ENCODE data around the gene LRP3. TPM values are rescaled to one million over a fixed set of nuclear protein-coding genes. Genes with fewer than 3 reads are reported as not detected.

The LRP3 gene
- total and polyA plus RNA-seq, 2 donors (not counting 1 experiment from before 2014, with no cell fraction given): 4.0 to 24.4 TPM

DNA sequence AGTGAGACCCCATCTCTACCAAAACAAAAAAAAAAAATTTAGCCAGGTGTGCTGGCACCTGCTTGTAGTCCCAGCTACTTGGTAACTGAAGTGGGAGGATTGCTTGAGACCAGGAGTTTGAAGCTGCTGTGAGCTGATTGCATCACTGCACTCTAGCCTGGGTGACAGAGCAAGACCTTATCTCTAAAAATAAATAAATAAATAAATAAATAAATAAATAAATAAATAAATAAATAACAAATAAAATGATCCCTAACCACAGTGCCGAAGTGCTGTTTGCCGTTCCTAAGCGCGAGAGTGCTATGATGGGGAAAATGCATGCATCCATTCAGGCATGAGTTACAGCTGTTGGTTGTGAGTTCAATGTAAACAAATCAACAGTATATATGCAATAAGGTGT, 35.0 kb upstream of the LRP3 start:
- no peak for DNase-seq (ENCODE audit: low read depth in 2 of 2)

DNA sequence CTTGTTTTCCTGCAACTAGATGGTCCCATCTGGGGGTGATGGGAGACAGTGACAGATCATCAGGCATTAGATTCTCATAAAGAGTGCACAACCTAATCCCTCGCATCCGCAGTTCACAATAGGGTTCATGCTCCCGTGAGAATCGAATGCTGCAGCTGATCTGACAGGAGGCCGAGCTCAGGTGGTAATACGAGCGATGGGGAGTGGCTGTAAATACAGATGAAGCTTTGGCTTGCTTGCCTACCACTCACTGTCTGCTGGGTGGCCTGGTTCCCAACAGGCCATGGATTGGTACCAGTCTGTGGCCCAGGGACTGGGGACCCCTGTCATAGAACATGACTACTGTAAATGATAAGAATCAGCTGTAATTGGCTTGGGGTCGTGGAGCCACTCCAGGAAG, 34.2 kb upstream of the LRP3 start:
- TF ChIP-seq, protein P1, sequence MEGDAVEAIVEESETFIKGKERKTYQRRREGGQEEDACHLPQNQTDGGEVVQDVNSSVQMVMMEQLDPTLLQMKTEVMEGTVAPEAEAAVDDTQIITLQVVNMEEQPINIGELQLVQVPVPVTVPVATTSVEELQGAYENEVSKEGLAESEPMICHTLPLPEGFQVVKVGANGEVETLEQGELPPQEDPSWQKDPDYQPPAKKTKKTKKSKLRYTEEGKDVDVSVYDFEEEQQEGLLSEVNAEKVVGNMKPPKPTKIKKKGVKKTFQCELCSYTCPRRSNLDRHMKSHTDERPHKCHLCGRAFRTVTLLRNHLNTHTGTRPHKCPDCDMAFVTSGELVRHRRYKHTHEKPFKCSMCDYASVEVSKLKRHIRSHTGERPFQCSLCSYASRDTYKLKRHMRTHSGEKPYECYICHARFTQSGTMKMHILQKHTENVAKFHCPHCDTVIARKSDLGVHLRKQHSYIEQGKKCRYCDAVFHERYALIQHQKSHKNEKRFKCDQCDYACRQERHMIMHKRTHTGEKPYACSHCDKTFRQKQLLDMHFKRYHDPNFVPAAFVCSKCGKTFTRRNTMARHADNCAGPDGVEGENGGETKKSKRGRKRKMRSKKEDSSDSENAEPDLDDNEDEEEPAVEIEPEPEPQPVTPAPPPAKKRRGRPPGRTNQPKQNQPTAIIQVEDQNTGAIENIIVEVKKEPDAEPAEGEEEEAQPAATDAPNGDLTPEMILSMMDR (conservative IDR thresholded peaks at IDR 0.05 in 1 of 2, IDR thresholded peaks at IDR 0.05 in 1 of 2; ENCODE audit: low read depth in 1 of 2, low read length in 2 of 2): no peak
- TF ChIP-seq EZH2 (IDR thresholded peaks at IDR 0.05; ENCODE audit: low read length, missing control alignments): no peak
- no peaks in the 10 kb centered on the region for H3K36me3 ChIP-seq (ENCODE audit: control insufficient read depth, insufficient read depth, low read length)
- DNase-seq (ENCODE audit: low read depth in 2 of 2): no peak

More for the DNA sequence above, 35.0 kb upstream of the LRP3 start:
- H3K4me2 ChIP-seq (ENCODE audit: extremely low read depth, insufficient read depth, low read length): no peak overlapping the region
- H3K79me2 ChIP-seq (ENCODE audit: control insufficient read depth, insufficient read depth, low read length): no peaks in the 10 kb centered on the region
- no peaks in the 10 kb centered on the region for H3K27me3 ChIP-seq (ENCODE audit: control insufficient read depth, insufficient read depth, low read length)
- H3K27ac ChIP-seq (ENCODE audit: insufficient read depth, low read length): no peak overlapping the region
- no peaks in the 10 kb centered on the region for H3K36me3 ChIP-seq (ENCODE audit: control insufficient read depth, insufficient read depth, low read length)
- H2AFZ ChIP-seq (ENCODE audit: low read length): no peak overlapping the region
- H3K9ac ChIP-seq (ENCODE audit: insufficient read depth, low read length): no peak overlapping the region
- H4K20me1 ChIP-seq (ENCODE audit: control insufficient read depth, extremely low read depth, insufficient read depth, low read length): no peaks in the 10 kb centered on the region
- H3K4me1 ChIP-seq (ENCODE audit: control insufficient read depth, extremely low read depth, insufficient read depth, low read length): no peaks in the 10 kb centered on the region
- no peak overlapping the region for H3K4me3 ChIP-seq (replicated peaks in 1 of 4; ENCODE audit: control extremely low read depth in 1 of 4, insufficient read depth in 1 of 4, low read depth in 3 of 4, low read length in 4 of 4)
- no peak for TF ChIP-seq EZH2 (IDR thresholded peaks at IDR 0.05; ENCODE audit: low read length, missing control alignments)
- TF ChIP-seq, protein P1 (conservative IDR thresholded peaks at IDR 0.05 in 1 of 2, IDR thresholded peaks at IDR 0.05 in 1 of 2; ENCODE audit: low read depth in 1 of 2, low read length in 2 of 2): no peak
- no peaks in the 10 kb centered on the region for H3K9me3 ChIP-seq (ENCODE audit: control insufficient read depth, insufficient read depth, low read depth, low read length)

GRCh38 chr19:33161201-33161600, 32.9 kb upstream of the LRP3 start:
- H3K79me2 ChIP-seq (ENCODE audit: control insufficient read depth, insufficient read depth, low read length): no peaks in the 10 kb centered on the region
- H3K27me3 ChIP-seq (ENCODE audit: control insufficient read depth, insufficient read depth, low read length): no peaks in the 10 kb centered on the region
- DNase-seq (ENCODE audit: low read depth in 2 of 2): no peak
- H3K9ac ChIP-seq (ENCODE audit: insufficient read depth, low read length): no peak overlapping the region
- H3K9me3 ChIP-seq (ENCODE audit: control insufficient read depth, insufficient read depth, low read depth, low read length): no peaks in the 10 kb centered on the region
- TF ChIP-seq, protein P1 (conservative IDR thresholded peaks at IDR 0.05 in 1 of 2, IDR thresholded peaks at IDR 0.05 in 1 of 2; ENCODE audit: low read depth in 1 of 2, low read length in 2 of 2): no peak
- no peak for TF ChIP-seq EZH2 (IDR thresholded peaks at IDR 0.05; ENCODE audit: low read length, missing control alignments)
- H3K27ac ChIP-seq (ENCODE audit: insufficient read depth, low read length): no peak overlapping the region
- no peaks in the 10 kb centered on the region for H3K4me1 ChIP-seq (ENCODE audit: control insufficient read depth, extremely low read depth, insufficient read depth, low read length)
- H3K4me2 ChIP-seq (ENCODE audit: extremely low read depth, insufficient read depth, low read length): no peak overlapping the region
- H2AFZ ChIP-seq (ENCODE audit: low read length): no peak overlapping the region
- H4K20me1 ChIP-seq (ENCODE audit: control insufficient read depth, extremely low read depth, insufficient read depth, low read length): no peaks in the 10 kb centered on the region
- H3K36me3 ChIP-seq (ENCODE audit: control insufficient read depth, insufficient read depth, low read length): no peaks in the 10 kb centered on the region
- no peak overlapping the region for H3K4me3 ChIP-seq (replicated peaks in 1 of 4; ENCODE audit: control extremely low read depth in 1 of 4, insufficient read depth in 1 of 4, low read depth in 3 of 4, low read length in 4 of 4)

More for the DNA sequence above, 34.2 kb upstream of the LRP3 start:
- no peak overlapping the region for H3K4me2 ChIP-seq (ENCODE audit: extremely low read depth, insufficient read depth, low read length)
- no peaks in the 10 kb centered on the region for H3K4me1 ChIP-seq (ENCODE audit: control insufficient read depth, extremely low read depth, insufficient read depth, low read length)
- no peaks in the 10 kb centered on the region for H3K79me2 ChIP-seq (ENCODE audit: control insufficient read depth, insufficient read depth, low read length)
- H4K20me1 ChIP-seq (ENCODE audit: control insufficient read depth, extremely low read depth, insufficient read depth, low read length): no peaks in the 10 kb centered on the region
- no peak overlapping the region for H3K27ac ChIP-seq (ENCODE audit: insufficient read depth, low read length)
- H3K9ac ChIP-seq (ENCODE audit: insufficient read depth, low read length): no peak overlapping the region
- no peaks in the 10 kb centered on the region for H3K9me3 ChIP-seq (ENCODE audit: control insufficient read depth, insufficient read depth, low read depth, low read length)
- no peaks in the 10 kb centered on the region for H3K27me3 ChIP-seq (ENCODE audit: control insufficient read depth, insufficient read depth, low read length)
- no peak overlapping the region for H2AFZ ChIP-seq (ENCODE audit: low read length)
- H3K4me3 ChIP-seq (replicated peaks in 1 of 4; ENCODE audit: control extremely low read depth in 1 of 4, insufficient read depth in 1 of 4, low read depth in 3 of 4, low read length in 4 of 4): no peak overlapping the region

Data from fibroblast of lung (primary cell).